Measurements from ENCODE around the gene KRT80. TPM values are rescaled to one million over a fixed set of nuclear protein-coding genes. Genes with fewer than 3 reads are reported as not detected.

Gene KRT80
- total RNA-seq, 1 donor from 2014 or later, result not detected

DNA sequence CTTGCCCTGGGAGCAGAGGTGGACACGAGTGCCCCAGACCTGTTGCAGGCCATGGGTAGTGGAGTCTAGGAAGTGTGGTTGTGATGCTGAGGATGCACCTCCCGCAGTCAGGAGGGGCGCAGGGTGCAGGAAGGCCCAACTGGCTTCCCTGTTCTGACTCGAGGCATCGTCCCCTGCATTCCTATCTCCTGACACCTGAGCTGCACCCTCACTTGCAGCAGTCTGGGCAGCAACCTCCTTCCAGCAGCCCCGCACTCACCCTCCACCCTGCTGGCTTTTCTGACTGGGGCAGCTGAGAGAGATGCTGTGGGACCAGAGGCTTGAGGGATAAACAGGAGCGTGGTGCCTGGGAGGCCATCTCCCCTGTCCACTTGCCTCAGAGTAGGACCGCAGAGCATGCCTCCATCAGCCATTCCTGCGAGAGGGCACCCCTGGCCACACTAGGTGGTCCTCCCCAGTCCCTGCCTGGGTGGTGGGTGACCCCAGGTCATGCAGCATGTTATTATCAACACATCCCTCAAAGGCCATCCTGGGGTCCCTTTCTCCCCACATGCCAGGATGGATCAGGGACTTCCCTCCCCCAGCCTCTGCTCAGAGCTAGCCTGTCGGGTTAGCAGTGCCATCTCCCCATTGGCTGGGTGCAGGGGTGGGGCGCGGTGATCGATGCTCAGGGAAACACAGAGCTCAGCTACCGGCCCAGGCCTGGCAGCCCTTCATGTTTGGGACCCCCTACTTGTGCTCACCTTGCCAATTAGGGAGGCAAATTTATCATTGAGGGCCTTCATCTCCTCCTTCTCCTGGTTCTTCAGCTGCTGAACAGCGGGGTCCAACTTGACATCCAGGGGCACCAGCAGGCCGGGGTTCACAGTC is 719 bp downstream of the KRT80 start:
- Mint-ChIP-seq H3K9me3 (no peaks in the 10 kb centered on the region), H3K4me1 (peaks cover 3% of the 10 kb centered on the region), H3K36me3 (ENCODE audit: low read depth) (no peaks in the 10 kb centered on the region), H3K4me3 (no peak overlapping the region), H3K27ac (ENCODE audit: unreplicated experiment) (no peak overlapping the region), H3K27me3 (ENCODE audit: low read depth) (no peaks in the 10 kb centered on the region)
- TF ChIP-seq, protein P1, sequence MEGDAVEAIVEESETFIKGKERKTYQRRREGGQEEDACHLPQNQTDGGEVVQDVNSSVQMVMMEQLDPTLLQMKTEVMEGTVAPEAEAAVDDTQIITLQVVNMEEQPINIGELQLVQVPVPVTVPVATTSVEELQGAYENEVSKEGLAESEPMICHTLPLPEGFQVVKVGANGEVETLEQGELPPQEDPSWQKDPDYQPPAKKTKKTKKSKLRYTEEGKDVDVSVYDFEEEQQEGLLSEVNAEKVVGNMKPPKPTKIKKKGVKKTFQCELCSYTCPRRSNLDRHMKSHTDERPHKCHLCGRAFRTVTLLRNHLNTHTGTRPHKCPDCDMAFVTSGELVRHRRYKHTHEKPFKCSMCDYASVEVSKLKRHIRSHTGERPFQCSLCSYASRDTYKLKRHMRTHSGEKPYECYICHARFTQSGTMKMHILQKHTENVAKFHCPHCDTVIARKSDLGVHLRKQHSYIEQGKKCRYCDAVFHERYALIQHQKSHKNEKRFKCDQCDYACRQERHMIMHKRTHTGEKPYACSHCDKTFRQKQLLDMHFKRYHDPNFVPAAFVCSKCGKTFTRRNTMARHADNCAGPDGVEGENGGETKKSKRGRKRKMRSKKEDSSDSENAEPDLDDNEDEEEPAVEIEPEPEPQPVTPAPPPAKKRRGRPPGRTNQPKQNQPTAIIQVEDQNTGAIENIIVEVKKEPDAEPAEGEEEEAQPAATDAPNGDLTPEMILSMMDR (conservative IDR thresholded peaks at IDR 0.05), result no peak
- DNase-seq (ENCODE audit: low read depth, low spot score), result no peak

DNA sequence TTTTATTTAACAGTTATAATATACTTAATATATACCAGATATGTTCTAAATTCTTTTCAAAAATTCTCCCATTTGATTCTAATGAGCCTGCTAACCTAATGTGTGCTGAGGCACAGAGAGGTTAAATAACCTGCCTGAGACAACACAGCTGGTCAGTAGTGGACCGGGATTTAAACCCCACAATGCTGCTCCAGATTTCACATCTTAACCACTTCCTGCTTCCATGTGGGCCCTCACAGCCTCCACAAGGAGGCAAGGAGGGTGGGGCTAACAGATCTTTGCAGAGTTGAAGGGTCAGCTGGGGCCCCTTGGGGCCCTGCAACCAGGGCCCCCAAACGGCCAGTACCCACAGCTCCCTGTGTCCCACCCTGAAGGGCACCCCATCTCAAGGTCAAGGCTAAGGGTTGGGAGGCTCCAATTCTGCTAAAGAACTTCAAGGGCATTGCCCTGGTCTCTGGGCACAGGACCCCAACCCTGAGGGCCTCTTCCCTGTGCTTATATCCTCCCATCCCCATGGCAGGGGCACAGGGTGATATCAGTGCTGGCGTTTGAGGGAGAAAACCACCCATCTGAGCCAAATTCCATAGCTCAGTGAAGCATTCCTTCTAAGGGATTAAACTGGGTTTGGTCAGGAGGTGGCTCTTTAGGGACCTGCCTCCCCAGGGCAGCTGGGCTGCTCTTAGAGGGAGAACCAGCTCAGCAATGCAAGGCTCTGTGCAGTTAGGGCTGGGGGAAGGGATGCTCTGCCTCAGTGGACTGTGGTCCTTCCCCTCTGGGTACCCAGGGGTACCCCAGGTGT is 2.2 kb downstream of the KRT80 start:
- Mint-ChIP-seq H3K9me3 (no peaks in the 10 kb centered on the region), H3K4me1 (peaks cover 4% of the 10 kb centered on the region), H3K27ac (ENCODE audit: unreplicated experiment) (no peak overlapping the region), H3K4me3 (no peak overlapping the region), H3K27me3 (ENCODE audit: low read depth) (no peaks in the 10 kb centered on the region), H3K36me3 (ENCODE audit: low read depth) (no peaks in the 10 kb centered on the region)
- TF ChIP-seq, protein P1 (conservative IDR thresholded peaks at IDR 0.05), result no peak
- DNase-seq (ENCODE audit: low read depth, low spot score), result no peak

DNA sequence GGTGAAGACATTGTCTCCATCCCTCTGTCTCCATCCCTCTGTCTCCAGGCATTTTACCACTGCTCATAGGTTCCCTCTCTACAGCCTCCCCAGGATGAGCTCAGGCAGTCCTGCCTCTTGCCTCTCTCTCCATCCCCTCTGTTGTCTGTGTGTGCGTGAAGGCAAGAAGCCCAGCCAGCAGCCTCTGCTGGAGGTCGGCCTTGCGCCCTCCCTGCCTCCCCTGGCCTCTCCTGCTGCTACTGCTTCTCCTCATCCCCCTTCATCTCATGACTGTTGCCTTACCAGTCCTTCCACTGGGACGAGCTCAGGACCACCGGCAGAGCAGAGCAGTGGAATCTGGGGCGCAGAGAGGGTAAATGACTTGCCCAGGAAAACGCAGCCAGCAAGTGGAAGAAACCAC is 3.2 kb downstream of the KRT80 start:
- Mint-ChIP-seq H3K4me3 (no peak overlapping the region), H3K4me1 (peaks cover 4% of the 10 kb centered on the region), H3K27me3 (ENCODE audit: low read depth) (no peaks in the 10 kb centered on the region), H3K27ac (ENCODE audit: unreplicated experiment) (no peak overlapping the region), H3K9me3 (no peaks in the 10 kb centered on the region), H3K36me3 (ENCODE audit: low read depth) (no peaks in the 10 kb centered on the region)
- DNase-seq (ENCODE audit: low read depth, low spot score), result no peak
- TF ChIP-seq, protein P1 (conservative IDR thresholded peaks at IDR 0.05), result no peak

DNA sequence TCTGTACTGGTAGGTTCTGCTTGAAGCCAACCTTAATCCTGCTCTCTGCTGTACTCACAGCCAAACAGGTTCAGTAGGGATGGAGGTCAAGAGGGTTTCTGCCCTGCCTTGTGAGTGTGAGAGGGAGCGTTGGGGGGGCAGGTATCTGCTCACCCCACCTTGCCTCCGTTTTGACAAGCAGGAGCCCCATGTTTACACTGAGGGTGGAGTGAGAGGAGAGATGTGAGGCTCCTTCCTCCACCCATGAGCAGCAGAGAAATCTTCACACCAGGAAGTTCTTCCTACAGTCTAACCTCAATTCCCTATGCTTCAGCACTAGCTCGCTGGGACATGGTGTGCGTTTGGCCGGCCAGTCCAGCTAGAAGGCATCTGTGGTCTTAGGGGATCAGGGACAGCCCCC is 4.2 kb downstream of the KRT80 start:
- TF ChIP-seq, protein P1 (conservative IDR thresholded peaks at IDR 0.05), result no peak
- Mint-ChIP-seq H3K4me1 (peaks cover 4% of the 10 kb centered on the region), H3K27me3 (ENCODE audit: low read depth) (no peaks in the 10 kb centered on the region), H3K9me3 (no peaks in the 10 kb centered on the region), H3K4me3 (no peak overlapping the region), H3K27ac (ENCODE audit: unreplicated experiment) (no peak overlapping the region), H3K36me3 (ENCODE audit: low read depth) (no peaks in the 10 kb centered on the region)
- no peak for DNase-seq (ENCODE audit: low read depth, low spot score)

DNA sequence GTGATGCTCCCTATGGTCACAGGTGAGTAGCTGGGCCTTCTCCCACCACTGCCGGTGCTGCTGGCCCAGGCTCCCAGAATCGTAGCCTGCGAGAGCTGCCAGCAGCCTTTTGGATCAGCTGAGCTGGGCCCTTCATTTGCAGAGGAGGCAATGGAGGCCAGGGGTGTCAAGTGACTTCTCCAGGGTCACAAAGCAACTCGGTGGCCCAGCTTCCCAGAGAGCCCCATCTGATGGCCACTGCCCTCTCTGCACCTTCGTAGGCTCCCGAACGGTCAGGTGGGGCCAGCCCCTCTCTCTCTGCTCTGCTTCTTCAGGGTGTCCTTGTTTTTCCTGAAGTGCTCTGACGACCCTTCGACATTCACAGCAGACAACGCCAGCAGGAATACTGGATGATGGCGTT is 4.6 kb downstream of the KRT80 start:
- no peak overlapping the region for H3K27ac Mint-ChIP-seq (ENCODE audit: unreplicated experiment)
- DNase-seq (ENCODE audit: low read depth, low spot score), result no peak
- no peaks in the 10 kb centered on the region for H3K36me3 Mint-ChIP-seq (ENCODE audit: low read depth)
- H3K4me3 Mint-ChIP-seq, result no peak overlapping the region
- H3K27me3 Mint-ChIP-seq (ENCODE audit: low read depth), result no peaks in the 10 kb centered on the region
- TF ChIP-seq, protein P1 (conservative IDR thresholded peaks at IDR 0.05), result no peak
- no peaks in the 10 kb centered on the region for H3K9me3 Mint-ChIP-seq
- H3K4me1 Mint-ChIP-seq, result peaks cover 4% of the 10 kb centered on the region

Measured in neural crest cell (in vitro differentiated cells).